ENCODE results near the gene TMEM95.
"Not testable (repeated sequence)": the region's sequence is repeated elsewhere in the genome, so short reads cannot be mapped to it uniquely, and the experiment has no call there.

TMEM95 gene

GRCh38 chr17:7332111-7332510, 22.8 kb upstream of the TMEM95 start:
- no peak for DNase-seq (ENCODE audit: low read depth, low spot score)
- H3K4me3 ChIP-seq (ENCODE audit: low read depth, low read length): no peak overlapping the region
- CTCF ChIA-PET: interaction anchor here (3.5 kb wide), 1 partner anchor 13 kb away, joined by 30 read pairs; no protein-coding TSS in a partner anchor
- POLR2A ChIA-PET: no interaction called here
- TF ChIP-seq CTCF (IDR thresholded peaks at IDR 0.05; ENCODE audit: insufficient read depth, low read length, missing control alignments): no peak

- POLR2A ChIA-PET; CTCF ChIA-PET; DNase-seq (ENCODE audit: low read depth, low spot score); H3K4me3 ChIP-seq (ENCODE audit: low read depth, low read length): not testable (repeated sequence)
Observed at GRCh38 chr17:7332600-7333069, 22.3 kb upstream of the TMEM95 start.

- CTCF ChIA-PET: interaction anchor here (1.5 to 4.3 kb wide), 3 partner anchors 9 to 15 kb away, joined by 3 to 34 read pairs (median 18); no protein-coding TSS in a partner anchor
- no peak for TF ChIP-seq CTCF (IDR thresholded peaks at IDR 0.05; ENCODE audit: insufficient read depth, low read length, missing control alignments)
- no peak for DNase-seq (ENCODE audit: low read depth, low spot score)
- POLR2A ChIA-PET: no interaction called here
- H3K4me3 ChIP-seq (ENCODE audit: low read depth, low read length): no peak overlapping the region
Observed at GRCh38 chr17:7334938-7335538, 19.9 kb upstream of the TMEM95 start.

GRCh38 chr17:7335765-7336164, 19.2 kb upstream of the TMEM95 start:
- CTCF ChIA-PET: interaction anchor here (1.5 to 4.3 kb wide), 5 partner anchors 10 to 39 kb away, joined by 3 to 34 read pairs (median 8); no protein-coding TSS in a partner anchor
- DNase-seq (ENCODE audit: low read depth, low spot score); POLR2A ChIA-PET; H3K4me3 ChIP-seq (ENCODE audit: low read depth, low read length): not testable (repeated sequence)

GRCh38 chr17:7336240-7337175, 18.4 kb upstream of the TMEM95 start, which contains the start of gene ACAP1:
TSS of gene ACAP1 (plus strand) at chr17:7336529. CDS start at chr17:7336735, 206 bp downstream.
- DNase-seq (ENCODE audit: low read depth, low spot score): no peak
- CTCF ChIA-PET: interaction anchor here (1.4 to 4.3 kb wide), 6 partner anchors 9 to 291 kb away, joined by 4 to 34 read pairs (median 7); no protein-coding TSS in a partner anchor

DNA sequence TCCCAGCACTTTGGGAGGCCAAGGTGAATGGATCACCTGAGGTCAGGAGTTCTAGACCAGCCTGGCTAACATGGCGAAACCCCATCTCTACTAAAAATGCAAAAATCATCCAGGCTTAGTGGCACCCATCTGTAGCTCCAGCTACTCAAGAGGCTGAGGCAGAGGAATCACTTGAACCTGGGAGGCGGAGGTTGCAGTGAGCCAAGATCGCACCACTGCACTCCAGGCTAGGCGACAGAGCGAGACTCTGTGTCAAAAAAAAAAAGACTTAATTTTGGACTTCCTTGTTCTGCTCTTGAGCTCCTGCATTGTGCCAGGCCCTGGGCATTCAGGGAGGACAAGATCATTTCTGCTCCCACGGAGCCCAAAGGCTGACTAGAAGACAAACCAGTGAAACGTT, 17.4 kb upstream of the TMEM95 start:
- DNase-seq (ENCODE audit: low read depth, low spot score); H3K4me3 ChIP-seq (ENCODE audit: low read depth, low read length); POLR2A ChIA-PET: not testable (repeated sequence)
- CTCF ChIA-PET: interaction anchor here (1.4 to 4.3 kb wide), 7 partner anchors 8 to 292 kb away, joined by 3 to 34 read pairs (median 6); partner anchors contain the start of gene SLC2A4

More at GRCh38 chr17:7336240-7337175, 18.4 kb upstream of the TMEM95 start, which contains the start of gene ACAP1:
- POLR2A ChIA-PET: no interaction called here
- H3K4me3 ChIP-seq (ENCODE audit: low read depth, low read length): no peak within 1 kb of the TSS
- no peak for TF ChIP-seq CTCF (IDR thresholded peaks at IDR 0.05; ENCODE audit: insufficient read depth, low read length, missing control alignments)

DNA sequence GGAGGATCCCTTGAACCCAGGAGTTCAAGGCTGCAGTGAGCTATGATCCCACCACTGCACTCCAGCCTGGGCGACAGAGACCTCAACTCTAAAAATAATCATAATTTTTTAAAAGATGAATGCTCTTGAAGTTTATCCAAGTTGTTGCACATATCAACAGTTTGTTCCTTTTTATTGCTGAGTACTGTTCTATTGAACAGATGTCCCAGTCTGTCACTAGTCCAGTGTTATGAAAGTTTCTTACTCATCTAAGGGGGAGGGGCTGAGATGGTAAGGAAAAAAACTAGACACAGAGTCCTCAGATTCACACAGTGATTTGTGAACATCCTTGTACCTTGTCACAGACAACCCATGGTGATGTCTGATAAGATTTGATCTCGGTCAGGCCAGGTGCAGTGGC, 14.8 kb upstream of the TMEM95 start:
- no peak for DNase-seq (ENCODE audit: low read depth, low spot score)

More for the DNA sequence above, 14.8 kb upstream of the TMEM95 start:
- no peak for TF ChIP-seq CTCF (IDR thresholded peaks at IDR 0.05; ENCODE audit: insufficient read depth, low read length, missing control alignments)
- CTCF ChIA-PET: interaction anchor here (0.7 to 3.2 kb wide), 2 partner anchors 220 to 348 kb away, joined by 3 to 11 read pairs; partner anchors contain the start of gene SENP3
- POLR2A ChIA-PET: no interaction called here
- no peak overlapping the region for H3K4me3 ChIP-seq (ENCODE audit: low read depth, low read length)

All from AG04449 (cell line).